GM18868 (cell line): Measurements from ENCODE around the gene PAK4.

Experiments
- ATAC-seq: cut with Tn5 transposase; IDR thresholded peaks from one replicate; pipeline ENCODE4 v1.9.1; 2021; ENCODE audit warnings: mild to moderate bottlenecking, moderate library complexity; ENCODE audit not compliant: unreplicated experiment

The PAK4 gene

DNA sequence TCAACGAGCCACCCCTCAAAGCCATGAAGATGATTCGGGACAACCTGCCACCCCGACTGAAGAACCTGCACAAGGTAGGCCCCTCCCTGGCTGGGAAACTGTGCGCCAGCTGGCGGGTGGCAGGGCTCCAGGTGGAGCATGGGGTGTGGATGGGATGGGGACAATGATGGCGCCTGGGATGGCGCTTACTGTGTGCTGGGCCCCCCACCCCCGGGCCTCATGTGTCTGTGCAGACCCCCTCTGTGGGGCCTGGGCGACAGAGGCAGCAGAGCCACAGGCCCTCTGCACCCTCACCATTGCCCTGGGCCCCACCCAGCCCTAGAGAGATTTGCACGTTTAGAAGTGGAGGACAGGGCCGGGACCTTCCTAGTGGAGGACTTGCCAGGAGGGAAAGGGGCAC, 52.1 kb downstream of the PAK4 start:
- ATAC-seq, result no peak

DNA sequence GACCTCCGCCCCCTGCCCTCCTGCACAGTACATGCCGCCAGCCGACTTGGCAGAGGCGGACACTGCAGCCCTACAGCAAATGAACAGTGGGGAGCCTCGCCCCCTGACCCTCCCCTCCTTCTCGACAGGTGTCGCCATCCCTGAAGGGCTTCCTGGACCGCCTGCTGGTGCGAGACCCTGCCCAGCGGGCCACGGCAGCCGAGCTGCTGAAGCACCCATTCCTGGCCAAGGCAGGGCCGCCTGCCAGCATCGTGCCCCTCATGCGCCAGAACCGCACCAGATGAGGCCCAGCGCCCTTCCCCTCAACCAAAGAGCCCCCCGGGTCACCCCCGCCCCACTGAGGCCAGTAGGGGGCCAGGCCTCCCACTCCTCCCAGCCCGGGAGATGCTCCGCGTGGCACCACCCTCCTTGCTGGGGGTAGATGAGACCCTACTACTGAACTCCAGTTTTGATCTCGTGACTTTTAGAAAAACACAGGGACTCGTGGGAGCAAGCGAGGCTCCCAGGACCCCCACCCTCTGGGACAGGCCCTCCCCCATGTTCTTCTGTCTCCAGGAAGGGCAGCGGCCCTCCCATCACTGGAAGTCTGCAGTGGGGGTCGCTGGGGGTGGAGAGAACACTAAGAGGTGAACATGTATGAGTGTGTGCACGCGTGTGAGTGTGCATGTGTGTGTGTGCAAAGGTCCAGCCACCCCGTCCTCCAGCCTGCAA, 52.9 kb downstream of the PAK4 start:
- ATAC-seq, result no peak

DNA sequence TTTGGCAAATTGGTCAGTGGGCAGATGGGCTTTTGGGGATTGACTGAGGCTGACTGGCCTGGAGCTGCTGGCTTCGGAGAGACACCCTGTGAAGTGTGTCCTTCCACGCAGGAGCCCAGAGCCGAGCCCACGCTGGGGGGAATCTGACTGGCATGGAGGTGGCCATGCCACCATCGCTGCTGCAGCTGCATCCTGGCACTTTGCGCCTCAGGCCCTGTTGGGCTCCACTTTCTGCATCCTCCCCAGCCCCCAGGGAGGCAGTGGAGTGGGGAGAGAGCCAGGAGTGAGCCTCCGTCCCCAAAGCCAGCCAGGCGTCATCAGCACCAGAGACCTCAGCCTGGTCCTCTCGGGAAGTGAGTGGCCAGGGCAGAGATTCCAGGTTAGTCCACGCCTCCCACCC, 54.2 kb downstream of the PAK4 start:
- no peak for ATAC-seq

DNA sequence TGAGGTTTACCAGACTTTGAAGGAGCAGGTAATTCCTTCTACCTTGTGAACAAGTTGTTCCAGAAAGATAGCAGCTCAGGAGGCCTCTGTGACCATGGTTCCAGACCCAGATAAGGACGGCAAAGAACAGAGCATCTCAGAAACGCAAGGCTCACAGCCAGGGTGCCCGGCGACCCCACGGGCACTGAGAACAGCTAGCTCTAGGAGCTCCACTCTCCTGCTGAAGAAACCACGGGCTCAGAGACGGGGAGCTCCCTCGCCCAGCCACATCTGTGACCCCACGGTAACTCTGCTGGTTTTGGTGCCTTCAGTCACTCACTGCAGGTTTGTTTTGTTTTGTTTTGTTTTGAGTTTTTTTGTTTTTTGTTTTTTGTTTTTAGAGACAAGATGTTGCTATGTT, 55.2 kb downstream of the PAK4 start:
- ATAC-seq, result no peak

DNA sequence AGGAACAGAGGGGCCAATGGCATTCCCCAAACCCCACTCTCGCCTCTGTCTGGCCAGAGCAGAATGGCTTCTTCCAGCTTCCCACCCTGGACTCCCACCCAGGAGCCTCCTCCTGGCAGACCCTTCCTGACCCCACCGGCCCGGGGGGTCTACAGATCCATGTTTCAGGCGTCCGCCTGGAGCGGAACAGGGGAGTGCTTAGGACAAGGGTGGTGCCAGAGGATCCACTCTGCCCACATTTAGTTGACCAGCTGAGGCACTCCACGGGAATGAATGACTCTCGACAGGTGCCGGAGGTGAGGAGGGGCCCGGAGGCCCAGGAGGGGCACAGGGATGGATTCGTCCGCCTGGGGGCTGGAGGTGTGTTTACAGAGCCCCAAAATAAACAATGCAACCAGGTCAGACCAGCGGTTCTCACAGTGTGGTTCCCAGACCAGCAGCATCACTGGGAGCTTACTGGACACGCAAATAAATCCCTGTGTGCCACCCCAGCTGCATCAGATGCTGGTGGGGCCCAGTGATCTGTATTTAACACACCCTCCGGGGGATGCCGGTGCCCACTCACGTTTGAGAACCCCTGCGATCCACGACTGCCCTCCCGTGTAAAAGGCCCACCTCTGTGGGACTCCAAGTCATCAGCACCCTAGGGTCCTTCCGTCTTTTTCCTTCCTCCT, 56.1 kb downstream of the PAK4 start:
- ATAC-seq, result no peak

DNA sequence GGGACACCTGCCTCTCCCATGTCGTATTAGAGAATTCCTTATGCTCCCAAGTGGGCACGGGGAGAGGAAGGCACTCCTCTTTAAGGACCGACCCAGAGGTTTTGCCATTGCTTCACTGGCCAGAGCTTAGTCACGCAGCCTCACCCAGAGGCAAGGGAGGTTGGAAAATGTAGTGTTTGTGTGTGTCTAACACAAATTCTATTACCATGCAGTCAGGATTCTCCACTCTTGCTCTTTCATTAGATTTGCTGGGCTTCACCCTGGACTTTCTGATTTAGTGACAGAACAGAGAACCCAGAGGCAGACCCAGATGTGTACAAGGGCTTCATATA, 56.6 kb downstream of the PAK4 start:
- ATAC-seq, result no peak

DNA sequence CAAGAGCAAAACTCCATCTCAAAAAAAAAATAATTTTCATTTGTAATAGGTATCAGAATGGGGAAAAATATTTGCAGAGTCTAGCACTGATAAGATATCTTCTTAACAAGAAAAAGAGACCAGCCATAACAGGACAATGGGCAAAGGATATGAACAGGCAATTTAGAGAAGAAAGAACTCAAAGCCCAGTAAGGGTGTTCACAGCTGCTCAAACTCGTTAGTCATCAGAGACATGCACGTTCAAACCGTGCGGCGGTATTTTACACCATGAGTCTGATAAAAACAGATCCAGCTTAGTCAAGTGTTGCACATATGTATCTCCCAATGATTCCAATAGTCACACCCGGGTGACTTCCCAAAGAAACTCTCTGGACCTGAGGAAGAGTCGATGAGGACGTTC, 57.5 kb downstream of the PAK4 start:
- no peak for ATAC-seq

DNA sequence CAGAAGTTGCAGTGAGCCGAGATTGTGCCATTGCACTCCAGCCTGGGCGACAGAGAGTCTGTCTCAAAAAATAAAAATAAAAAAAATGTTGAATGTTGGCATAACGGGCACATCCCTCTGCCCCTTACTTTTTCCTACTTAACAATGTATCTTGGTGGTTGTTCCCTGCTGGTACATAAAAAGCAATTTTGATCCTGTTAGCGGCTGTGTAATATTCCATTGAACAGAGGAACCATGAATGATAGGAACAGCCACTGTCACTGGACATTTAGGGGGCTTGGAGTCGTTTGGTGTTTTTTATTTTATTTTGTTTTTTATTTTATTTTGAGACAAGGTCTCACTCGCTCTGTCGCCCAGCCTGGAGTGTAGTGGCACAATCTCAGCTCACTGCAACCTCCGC, 60.8 kb downstream of the PAK4 start:
- ATAC-seq, result no peak

DNA sequence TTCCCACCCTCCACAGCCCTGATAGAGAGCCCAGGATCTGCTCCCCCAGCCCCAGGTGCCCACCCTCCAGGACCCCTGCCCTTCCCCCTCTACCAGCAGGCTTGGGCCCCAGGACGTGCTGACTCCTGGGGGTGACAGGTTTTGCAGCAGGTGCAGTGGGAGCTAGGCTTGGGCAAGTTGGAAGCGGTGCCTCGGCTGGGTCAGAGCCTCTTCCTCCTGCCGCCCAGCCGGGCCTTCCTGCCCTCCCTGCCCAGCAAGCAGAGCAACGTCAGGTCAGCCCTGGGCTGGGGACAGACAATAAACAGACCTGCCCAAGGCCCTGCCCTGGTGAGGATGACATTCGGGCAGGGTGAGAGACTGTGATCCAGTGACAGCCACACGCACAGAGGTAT, 62.0 kb downstream of the PAK4 start:
- no peak for ATAC-seq

DNA sequence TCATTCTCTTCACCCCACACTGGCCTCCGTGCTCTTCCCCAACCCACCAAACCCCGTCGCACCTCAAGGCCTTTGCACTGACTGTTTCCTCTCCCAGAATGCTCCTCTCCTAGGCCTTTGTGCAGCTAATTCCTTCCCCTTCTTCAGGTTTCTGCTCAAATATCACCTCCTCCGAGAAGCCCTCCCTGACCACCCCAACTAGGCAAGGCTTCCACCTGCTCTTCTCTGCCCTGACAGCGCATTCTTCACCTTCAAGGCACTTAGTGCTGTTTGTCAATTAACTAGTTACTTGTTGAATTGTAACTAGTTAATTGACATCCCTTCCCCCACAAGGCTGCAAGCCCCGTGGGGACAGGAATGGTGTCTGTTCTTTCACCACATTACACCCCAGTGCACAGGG, 63.4 kb downstream of the PAK4 start:
- no peak for ATAC-seq

DNA sequence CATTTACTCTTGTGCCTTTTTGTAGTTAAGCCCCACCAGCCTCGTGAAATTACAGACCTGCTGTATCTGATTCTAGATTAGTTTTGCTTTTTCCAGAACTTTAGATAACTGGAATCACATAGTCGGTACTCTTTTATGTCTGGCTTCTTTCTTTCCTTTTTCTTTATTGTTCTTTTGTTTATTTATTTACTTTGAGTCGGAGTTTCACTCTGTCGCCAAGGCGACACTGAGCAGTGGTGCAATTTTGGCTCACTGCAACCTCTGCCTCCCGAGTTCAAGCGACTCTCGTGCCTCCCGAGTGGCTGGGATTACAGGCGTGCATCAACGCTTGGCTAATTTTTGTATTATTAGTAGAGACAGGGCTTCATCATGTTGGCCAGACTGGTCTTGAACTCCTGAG, 65.2 kb downstream of the PAK4 start:
- no peak for ATAC-seq

DNA sequence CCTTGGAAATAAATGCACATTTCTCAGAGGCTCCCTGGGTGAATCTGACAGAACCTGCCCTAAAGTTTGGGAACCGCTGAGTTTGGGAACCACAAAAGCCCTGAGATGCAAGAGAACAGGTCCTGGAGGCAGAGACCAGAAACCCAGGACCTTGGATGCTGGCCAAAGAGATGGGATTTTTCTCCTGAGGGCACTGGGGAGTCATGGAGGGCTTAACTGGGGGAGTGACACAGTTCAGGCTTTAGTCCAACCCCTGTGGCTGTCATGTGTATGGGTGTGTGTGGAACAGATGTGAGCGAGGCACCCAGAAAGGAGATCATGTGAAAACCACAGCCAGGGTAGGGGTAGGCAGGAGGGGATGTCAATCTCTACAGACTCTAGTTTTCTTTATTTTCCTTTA, 67.3 kb downstream of the PAK4 start:
- ATAC-seq, result no peak

DNA sequence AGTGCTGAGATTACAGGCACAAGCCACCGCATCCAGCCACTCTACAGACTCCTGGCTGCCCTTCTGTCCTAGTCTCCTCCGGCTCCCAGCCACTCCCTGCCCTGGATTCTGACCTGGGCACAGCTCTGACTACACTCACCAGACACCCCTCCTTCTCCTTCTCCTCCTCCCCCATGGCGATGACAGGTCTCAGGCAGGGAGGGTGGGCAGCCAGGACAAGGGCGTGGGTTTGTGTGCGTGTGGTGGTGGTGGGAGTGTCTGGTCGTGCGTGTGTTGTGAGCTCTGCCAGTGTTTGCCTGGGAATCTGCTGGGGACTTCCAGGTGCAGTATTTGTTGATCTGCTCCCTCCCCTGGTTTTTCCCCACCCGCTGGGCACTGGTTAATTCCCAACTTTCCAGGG, 68.2 kb downstream of the PAK4 start:
- no peak for ATAC-seq

DNA sequence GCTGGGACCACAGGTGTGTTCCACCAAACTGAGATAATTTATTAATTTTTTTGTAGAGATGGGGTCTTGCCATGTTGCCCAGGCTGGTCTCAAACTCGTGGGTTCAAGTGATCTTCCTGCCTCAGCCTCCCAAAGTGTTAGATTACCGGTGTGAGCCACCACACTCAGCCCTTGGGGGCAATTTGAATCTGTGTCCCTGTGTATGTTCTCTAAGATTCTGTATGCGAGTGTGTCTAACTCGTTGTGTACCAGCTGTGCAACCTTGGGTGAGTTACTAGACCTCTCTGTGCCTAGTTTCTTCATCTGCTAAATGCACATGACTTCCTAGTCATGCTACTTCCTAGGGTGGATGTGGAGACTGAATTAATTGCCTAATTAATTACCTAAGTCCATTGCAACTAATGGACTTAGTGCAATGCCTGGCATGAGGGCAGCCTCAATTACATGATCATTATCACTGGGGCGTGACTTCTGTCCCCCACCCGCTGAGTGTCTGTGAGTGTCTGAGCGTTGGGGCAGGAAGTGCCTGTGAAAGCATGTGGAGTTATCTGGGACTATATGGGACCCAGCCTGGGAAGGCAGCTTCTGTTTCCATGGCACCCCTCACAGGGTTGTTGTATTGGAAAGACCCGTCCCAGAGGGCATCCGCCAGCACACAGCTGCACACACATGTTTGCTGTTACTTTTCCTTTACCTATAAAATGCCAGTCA, 69.4 kb downstream of the PAK4 start:
- ATAC-seq, result no peak

DNA sequence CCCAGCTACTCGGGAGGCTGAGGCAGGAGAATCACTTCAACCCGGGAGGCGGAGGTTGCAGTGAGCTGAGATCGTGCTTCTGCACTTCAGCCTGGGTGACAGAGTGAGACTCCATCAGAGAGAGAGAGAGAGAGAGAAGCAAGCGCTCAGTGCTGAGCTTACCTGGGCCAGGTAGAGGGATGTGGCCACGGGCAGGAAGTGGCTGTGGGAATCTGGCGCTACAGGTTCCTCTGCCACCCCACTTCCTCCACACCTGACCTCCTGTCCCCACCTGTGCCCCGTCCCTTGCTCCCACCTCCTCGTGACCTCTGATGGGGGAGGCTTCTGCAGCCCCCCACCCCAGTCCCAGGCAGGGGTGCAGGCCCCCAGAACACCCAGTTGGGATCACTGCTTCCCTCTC, 70.2 kb downstream of the PAK4 start:
- ATAC-seq, result no peak

DNA sequence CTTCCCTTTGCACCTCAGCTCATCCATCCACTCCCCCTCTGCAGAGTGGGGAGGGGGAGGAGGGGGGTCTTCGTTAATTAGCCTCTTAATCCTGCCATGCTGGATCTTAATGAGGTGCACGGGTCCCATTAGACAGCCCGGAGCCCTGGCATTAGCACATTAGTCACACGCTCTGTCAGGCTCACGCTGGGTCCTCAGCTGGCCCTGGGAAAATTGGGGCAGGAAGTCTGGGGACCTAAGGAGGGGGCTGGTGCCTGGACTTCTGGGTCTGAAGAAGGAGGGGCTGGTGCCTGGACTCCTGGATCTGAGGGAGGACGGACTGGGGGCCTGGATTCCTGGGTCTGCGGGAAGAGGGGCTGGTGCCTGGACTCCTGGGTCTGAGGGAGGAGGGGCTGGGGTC, 70.7 kb downstream of the PAK4 start:
- no peak for ATAC-seq

DNA sequence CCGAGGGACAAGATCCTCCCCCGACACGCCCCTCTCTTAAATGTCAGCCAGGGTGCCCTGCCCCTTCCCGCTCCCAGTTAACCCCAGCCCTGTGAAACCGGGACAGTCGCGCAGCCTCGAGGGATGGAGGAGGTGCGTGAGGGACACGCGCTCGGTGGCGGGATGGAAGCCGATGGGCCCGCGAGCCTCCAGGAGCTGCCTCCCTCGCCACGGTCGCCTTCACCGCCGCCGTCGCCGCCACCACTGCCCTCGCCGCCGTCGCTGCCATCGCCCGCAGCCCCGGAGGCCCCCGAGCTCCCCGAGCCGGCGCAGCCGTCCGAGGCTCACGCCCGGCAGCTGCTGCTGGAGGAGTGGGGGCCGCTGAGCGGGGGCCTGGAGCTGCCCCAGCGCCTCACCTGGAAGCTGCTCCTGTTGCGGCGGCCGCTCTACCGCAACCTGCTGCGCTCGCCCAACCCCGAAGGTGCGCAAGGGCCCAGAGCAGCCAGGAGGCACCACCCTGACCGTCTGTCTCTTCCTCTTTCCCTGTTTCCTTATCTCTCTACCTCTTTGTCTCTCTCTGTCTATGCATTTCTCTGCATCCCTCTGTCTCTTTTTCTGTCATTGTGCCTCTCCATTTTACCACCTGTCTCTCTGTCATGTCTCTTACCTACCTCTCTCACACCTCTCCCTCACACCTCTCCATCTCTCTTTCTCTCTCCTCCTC, 71.4 kb downstream of the PAK4 start, which contains the start of gene NCCRP1:
Gene NCCRP1 (plus strand): TSS at position 105 of the 703 bp plus-strand sequence. CDS start 19 bp downstream, at position 124.
- ATAC-seq, result no peak

DNA sequence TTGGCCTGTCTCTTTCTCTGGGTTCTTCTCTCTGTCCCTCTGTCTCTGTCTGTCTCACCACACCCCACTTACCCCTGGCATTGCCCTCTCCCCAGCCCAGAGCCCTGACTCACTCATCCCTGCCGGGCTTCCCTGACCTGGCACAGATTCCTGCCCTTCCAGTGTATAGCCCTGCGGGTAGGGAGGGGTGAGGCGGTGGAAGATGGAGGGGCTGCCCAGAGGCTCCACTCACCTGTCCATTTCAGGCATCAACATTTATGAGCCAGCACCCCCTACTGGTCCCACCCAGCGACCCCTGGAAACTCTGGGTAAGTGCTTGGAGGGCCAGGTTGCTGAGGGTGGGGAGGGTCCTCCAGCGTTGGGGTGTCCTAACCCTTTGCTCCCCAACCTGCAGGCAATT, 72.2 kb downstream of the PAK4 start:
- ATAC-seq, result no peak

DNA sequence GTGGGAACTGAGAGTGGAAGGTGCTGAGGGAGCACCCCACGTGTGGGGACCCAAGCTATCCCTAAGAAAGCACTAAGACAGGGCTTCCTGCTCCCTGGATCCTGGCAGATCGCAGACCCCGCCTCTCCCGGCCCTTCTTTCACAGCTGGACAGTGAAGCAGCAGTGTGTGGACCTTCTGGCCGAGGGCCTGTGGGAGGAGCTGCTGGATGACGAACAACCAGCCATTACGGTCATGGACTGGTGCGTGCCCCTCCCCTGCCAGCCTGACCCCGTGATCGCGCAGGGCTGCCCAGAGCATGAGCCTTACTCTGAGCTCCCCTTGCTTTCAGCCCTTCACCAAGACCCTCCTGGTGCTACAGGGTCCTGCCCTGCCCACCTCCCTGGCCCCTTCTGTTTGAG, 73.4 kb downstream of the PAK4 start:
- ATAC-seq, result no peak

DNA sequence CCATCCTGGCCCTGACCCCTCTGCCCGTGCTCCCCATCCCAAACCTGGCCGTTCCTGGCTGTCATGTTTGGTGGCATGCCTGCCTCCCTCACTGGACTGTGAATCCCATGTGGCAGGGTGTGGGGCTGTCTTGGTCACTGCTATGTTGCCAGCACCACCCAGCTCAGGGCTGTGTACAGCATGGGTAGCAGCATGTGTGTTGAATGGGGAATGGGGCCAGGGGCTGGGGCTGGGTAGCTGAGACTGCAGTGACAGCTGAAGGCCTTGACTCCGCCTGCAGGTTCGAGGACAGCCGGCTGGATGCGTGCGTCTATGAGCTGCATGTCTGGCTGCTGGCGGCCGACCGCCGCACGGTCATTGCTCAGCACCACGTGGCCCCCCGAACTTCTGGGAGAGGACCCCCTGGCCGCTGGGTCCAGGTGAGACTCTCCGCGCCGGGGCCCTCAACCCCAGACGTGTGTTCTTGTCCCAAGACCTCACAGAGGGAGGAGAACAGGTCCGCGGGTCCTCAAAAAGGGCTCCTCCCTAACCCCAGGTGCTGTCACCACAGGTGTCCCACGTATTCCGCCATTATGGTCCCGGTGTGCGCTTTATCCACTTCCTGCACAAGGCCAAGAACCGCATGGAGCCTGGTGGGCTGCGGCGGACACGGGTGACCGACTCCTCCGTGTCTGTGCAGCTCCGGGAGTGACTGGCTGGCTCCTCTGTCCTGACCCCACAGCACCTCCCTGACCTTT, 74.6 kb downstream of the PAK4 start:
- no peak for ATAC-seq

DNA sequence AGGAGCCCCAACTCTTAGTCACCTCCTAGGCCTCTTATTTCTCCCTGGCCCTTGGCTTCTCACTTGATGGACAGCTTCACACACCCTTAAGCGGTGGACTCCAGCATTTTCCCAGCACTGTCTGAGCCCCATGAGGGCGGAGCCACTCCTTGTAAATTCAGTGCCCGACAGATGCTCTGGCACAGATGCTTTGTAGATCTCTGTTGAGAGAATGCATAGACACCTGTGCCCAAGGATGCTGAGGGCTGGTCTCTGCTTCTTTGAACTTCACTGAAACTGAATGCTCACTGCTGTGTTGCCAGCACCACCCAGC, 75.2 kb downstream of the PAK4 start:
- ATAC-seq, result no peak
